HCT116 (cell line): ENCODE results near the gene HCN2. TPM values are rescaled to one million over a fixed set of nuclear protein-coding genes. Genes with fewer than 3 reads are reported as not detected.

Source experiments
- ATAC-seq: fragments of 200-7000 bp; cut with Tn5 transposase; 2 replicates; pipeline ENCODE4 v1.9.1; 2020; ENCODE audit warnings: mild to moderate bottlenecking, moderate library complexity
- BruUV-seq: library from RNA; stranded (reverse); fragments of 400-500 nt; replicated peaks from 2 replicates; lab custom pipeline; 2021; lab: Mats Ljungman, UMichigan
- CTCF ChIA-PET: fragments of 300-600 bp; sonication (Branson Sonifier 250); formaldehyde crosslinking; loops from one replicate; lab custom pipeline; 2021; ENCODE audit warnings: antibody characterized with exemption; lab: Charles Lee
- POLR2A ChIA-PET: fragments of 300-600, 350-600 bp; sonication (Branson Sonifier 250); formaldehyde crosslinking; loops from one replicate; lab custom pipeline; 2021; ENCODE audit warnings: antibody characterized with exemption; lab: Charles Lee
- RAD21 ChIA-PET, 2 experiments: fragments of 300-600 bp; sonication (Branson Sonifier 250); formaldehyde crosslinking; loops; one replicate each; lab custom pipeline; 2023; ENCODE audit warnings: low total read pairs in 2 of 2; ENCODE audit not compliant: uncharacterized antibody in 2 of 2, unreplicated experiment in 2 of 2, low non-redundant PET in 1 of 2; lab: Charles Lee
- DNase-seq: peaks from one replicate; pipeline ENCODE4 v3.0.0-alpha.2; 2010; ENCODE audit warnings: low read depth, low spot score
- H2AFZ ChIP-seq: fragments of 200-600 bp; shearing (Covaris generic), sonication (generic); 2 replicates; pipeline ENCODE4 v1.6.1; 2017; ENCODE audit warnings: low read depth, mixed run types, mixed read lengths, antibody characterized with exemption, low read length; ENCODE audit not compliant: poor library complexity, severe bottlenecking
- H3K27ac ChIP-seq: 2 replicates; pipeline ENCODE4 v1.5.1; 2012; ENCODE audit warnings: low read depth, low read length
- H3K27me3 ChIP-seq: fragments of 200-600 bp; sonication (generic); 2 replicates; pipeline ENCODE4 v1.6.1; 2016; ENCODE audit warnings: mixed run types, low read length, mixed read lengths; ENCODE audit not compliant: insufficient read depth
- H3K36me3 ChIP-seq, 2 experiments: fragments of 200-500 bp in 1 of 2; fragments of 200-600 bp in 1 of 2; sonication (Bioruptor generic) in 1 of 2; sonication (generic) in 1 of 2; 2 replicates each; pipeline versions ENCODE4 v1.5.1 to v1.6.1; 2014 to 2016; ENCODE audit warnings: low read length in 2 of 2, inconsistent platforms in 1 of 2, mixed read lengths in 1 of 2, mixed run types in 1 of 2; ENCODE audit not compliant: insufficient read depth in 2 of 2, control insufficient read depth in 1 of 2
- H3K4me1 ChIP-seq, 2 experiments: fragments of 200-600 bp in 1 of 2; sonication (generic) in 1 of 2; 2 replicates each; pipeline versions ENCODE4 v1.5.1 to v1.6.1; 2012 to 2017; ENCODE audit warnings: low read length in 2 of 2, inconsistent platforms in 1 of 2, mild to moderate bottlenecking in 1 of 2, mixed read lengths in 1 of 2, mixed run types in 1 of 2, moderate library complexity in 1 of 2; ENCODE audit not compliant: insufficient read depth in 2 of 2, control insufficient read depth in 1 of 2
- H3K4me2 ChIP-seq: fragments of 200-600 bp; sonication (generic); 2 replicates; pipeline ENCODE4 v1.6.1; 2017; ENCODE audit warnings: mixed run types, low read length, mixed read lengths
- H3K4me3 ChIP-seq, 2 experiments: fragments of 200-600 bp in 1 of 2; sonication (generic) in 1 of 2; replicated peaks in 1 of 2; 2 replicates each; pipeline ENCODE4 v1.5.1; 2011 to 2016; ENCODE audit warnings: low read length in 2 of 2, control low read depth in 1 of 2, low read depth in 1 of 2, mild to moderate bottlenecking in 1 of 2, mixed read lengths in 1 of 2, mixed run types in 1 of 2
- H3K79me2 ChIP-seq: fragments of 200-600 bp; sonication (generic); 2 replicates; pipeline ENCODE4 v1.6.1; 2017; ENCODE audit warnings: mild to moderate bottlenecking, mixed run types, low read length, moderate library complexity, mixed read lengths; ENCODE audit not compliant: insufficient read depth
- H3K9ac ChIP-seq: fragments of 200-600 bp; sonication (generic); 2 replicates; pipeline ENCODE4 v1.6.1; 2016; ENCODE audit warnings: low read length, mixed read lengths
- H3K9me2 ChIP-seq: fragments of 200-600 bp; sonication (generic), shearing (Covaris generic); 2 replicates; pipeline ENCODE4 v1.6.1; 2017; ENCODE audit warnings: mixed run types, mild to moderate bottlenecking, moderate library complexity; ENCODE audit not compliant: insufficient read depth
- H3K9me3 ChIP-seq, 2 experiments: fragments of 200-500 bp in 1 of 2; fragments of 200-600 bp in 1 of 2; sonication (Bioruptor generic) in 1 of 2; sonication (generic) in 1 of 2; 2 replicates each; pipeline ENCODE4 v1.6.1; 2014 to 2017; ENCODE audit warnings: low read length in 2 of 2, mixed read lengths in 2 of 2, inconsistent platforms in 1 of 2, low read depth in 1 of 2, mild to moderate bottlenecking in 1 of 2, mixed run types in 1 of 2, moderate library complexity in 1 of 2; ENCODE audit not compliant: control insufficient read depth in 1 of 2, insufficient read depth in 1 of 2
- H4K20me1 ChIP-seq: fragments of 200-600 bp; sonication (generic), shearing (Covaris generic); 2 replicates; pipeline ENCODE4 v1.6.1; 2017; ENCODE audit warnings: mixed run types, mild to moderate bottlenecking, moderate library complexity; ENCODE audit not compliant: insufficient read depth
- ATF3 ChIP-seq: IDR thresholded peaks from 2 replicates; pipeline ENCODE4 v1.6.1; 2012
- CBX3 ChIP-seq: IDR thresholded peaks from 2 replicates; pipeline ENCODE4 v1.6.1; 2012; ENCODE audit warnings: low read depth
- CEBPB ChIP-seq: IDR thresholded peaks from 2 replicates; pipeline ENCODE4 v1.6.1; 2012; ENCODE audit warnings: low read depth
- CTCF ChIP-seq, 3 experiments: fragments of 200-600 bp in 1 of 3; sonication (generic) in 1 of 3; IDR thresholded peaks in 2 of 3; conservative IDR thresholded peaks in 1 of 3; 2 replicates each; pipeline ENCODE4 v1.5.1; 2012 to 2017; ENCODE audit warnings: low read depth in 2 of 3, low read length in 2 of 3, antibody characterized with exemption in 1 of 3, borderline replicate concordance in 1 of 3, control low read depth in 1 of 3, mild to moderate bottlenecking in 1 of 3, mixed read lengths in 1 of 3, mixed run types in 1 of 3, moderate library complexity in 1 of 3; ENCODE audit not compliant: insufficient read depth in 1 of 3
- EGR1 ChIP-seq: IDR thresholded peaks from 2 replicates; pipeline ENCODE4 v1.6.1; 2012; ENCODE audit warnings: low read depth
- EZH2phosphoT487 ChIP-seq: fragments of 200-600 bp; IDR thresholded peaks from 2 replicates; pipeline ENCODE4 v1.6.1; 2018; ENCODE audit warnings: antibody characterized with exemption, borderline replicate concordance
- MAX ChIP-seq: IDR thresholded peaks from 2 replicates; pipeline ENCODE4 v1.6.1; 2012
- REST ChIP-seq: IDR thresholded peaks from 2 replicates; pipeline ENCODE4 v1.6.1; 2012; ENCODE audit warnings: low read depth
- SIN3A ChIP-seq: IDR thresholded peaks from 2 replicates; pipeline ENCODE4 v1.6.1; 2012; ENCODE audit warnings: low read depth
- SRF ChIP-seq: IDR thresholded peaks from 2 replicates; pipeline ENCODE4 v1.6.1; 2012; ENCODE audit warnings: low read depth
- TCF7L2 ChIP-seq: IDR thresholded peaks from 2 replicates; pipeline ENCODE4 v1.7.0; 2011; ENCODE audit warnings: borderline replicate concordance, inconsistent platforms; ENCODE audit not compliant: insufficient read depth, insufficient read length; ENCODE audit errors: extremely low read depth
- YY1 ChIP-seq: IDR thresholded peaks from 2 replicates; pipeline ENCODE4 v1.6.1; 2011; ENCODE audit warnings: low read length, low read depth, moderate library complexity, mild to moderate bottlenecking; ENCODE audit not compliant: insufficient replicate concordance; ENCODE audit errors: extremely low read depth
- ZBTB33 ChIP-seq: IDR thresholded peaks from 2 replicates; pipeline ENCODE4 v1.6.1; 2011; ENCODE audit warnings: mild to moderate bottlenecking, low read length, moderate library complexity; ENCODE audit not compliant: insufficient replicate concordance; ENCODE audit errors: extremely low read depth
- ZFX ChIP-seq: fragments of 450-650 bp; IDR thresholded peaks from 2 replicates; pipeline ENCODE4 v1.6.1; 2017
- intact Hi-C: fragments of 100-400 bp; cut with micrococcal nuclease; formaldehyde crosslinking; loops from 2 replicates; pipeline ENCODE4 v1.10.0; 2022
- total RNA-seq: library from RNA; stranded (reverse); gene quantifications from one replicate; pipeline ENCODE4 v1.2.1, GENCODE V29; 2021; ENCODE audit not compliant: unreplicated experiment

The HCN2 gene
- total RNA-seq, 1 experiment from 2014 or later, result 2.4 TPM

- BruUV-seq, result no TSS peak
- intact Hi-C loops, result no loop called here
- no peak for ATAC-seq
- Histone ChIP-seq H3K9ac (no peak overlapping the region), H3K36me3 (peaks cover 5 to 16% of the 10 kb centered on the region in 2 experiments; a peak in 3 of 4 replicates), H4K20me1 (no peaks in the 10 kb centered on the region), H3K4me3 (no peak overlapping the region), H3K27me3 (no peaks in the 10 kb centered on the region), H3K79me2 (peaks cover 1% of the 10 kb centered on the region; the same call in 1 of the 2 replicates), H3K4me2 (no peak overlapping the region)
- ChIA-PET POLR2A (no interaction called here), RAD21 (no interaction called here)
- TF ChIP-seq CEBPB, result no peak
- no peak for TF ChIP-seq TCF7L2
- TF ChIP-seq CTCF (IDR thresholded peaks at IDR 0.05 in 2 of 3, conservative IDR thresholded peaks at IDR 0.05 in 1 of 3; ENCODE audit: borderline replicate concordance in 1 of 3, insufficient read depth in 1 of 3, low read depth in 2 of 3, low read length in 2 of 3), result no peak
- TF ChIP-seq CBX3, result no peak
- TF ChIP-seq SRF, result no peak
- TF ChIP-seq ZFX, result no peak
- no peak for TF ChIP-seq SIN3A
- TF ChIP-seq REST, result no peak
- TF ChIP-seq ZBTB33, result no peak
- TF ChIP-seq EZH2phosphoT487, result no peak
- no peak for TF ChIP-seq YY1
- no peak for TF ChIP-seq ATF3
- TF ChIP-seq MAX, result no peak
- no peak for TF ChIP-seq EGR1
- TF ChIP-seq, all 23 proteins: peak for 0
- Histone ChIP-seq H3K9me2 (no peaks in the 10 kb centered on the region), H3K9me3 (no peaks in the 10 kb centered on the region), H3K27ac (no peak overlapping the region), H3K4me1 (peaks cover 0 to 9% of the 10 kb centered on the region in 2 experiments; a peak in 2 of 4 replicates), H2AFZ (no peak overlapping the region)
- CTCF ChIA-PET, result no interaction called here
- DNase-seq, result no peak
Observed at GRCh38 chr19:644363-644762, 54.7 kb downstream of the HCN2 start.
